Kidney glomerular epithelial cell (primary cell): Measurements from ENCODE around the gene ITSN1.
"Not testable (repeated sequence)": the region's sequence is repeated elsewhere in the genome, so short reads cannot be mapped to it uniquely, and the experiment has no call there.

ENCODE experiments used
- DNase-seq: peaks from one replicate; lab custom pipeline; 2025; lab: John Stamatoyannopoulos, UW

Gene ITSN1

GRCh38 chr21:33651965-33652680 lies 9.8 kb downstream of the ITSN1 start:
- no peak for DNase-seq

DNA sequence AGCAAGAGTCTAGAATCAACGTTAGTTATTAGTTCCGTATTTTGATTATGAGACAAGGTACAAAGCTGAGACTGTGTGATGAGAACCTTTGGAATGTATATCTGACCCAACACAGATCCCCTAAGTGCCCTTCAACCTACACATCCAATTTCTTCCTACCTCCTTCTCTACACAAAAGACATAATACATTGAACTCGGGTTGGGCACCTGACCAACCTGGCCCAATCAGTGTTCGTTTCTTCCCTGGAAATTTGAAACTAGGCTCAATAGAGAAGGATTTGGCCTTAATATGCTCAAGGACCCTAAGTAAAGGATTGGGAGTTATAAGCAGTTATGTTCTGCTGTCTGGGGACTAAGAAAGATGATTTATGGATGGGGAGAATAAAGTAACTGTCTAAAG lies 12.1 kb downstream of the ITSN1 start:
- no peak for DNase-seq

DNA sequence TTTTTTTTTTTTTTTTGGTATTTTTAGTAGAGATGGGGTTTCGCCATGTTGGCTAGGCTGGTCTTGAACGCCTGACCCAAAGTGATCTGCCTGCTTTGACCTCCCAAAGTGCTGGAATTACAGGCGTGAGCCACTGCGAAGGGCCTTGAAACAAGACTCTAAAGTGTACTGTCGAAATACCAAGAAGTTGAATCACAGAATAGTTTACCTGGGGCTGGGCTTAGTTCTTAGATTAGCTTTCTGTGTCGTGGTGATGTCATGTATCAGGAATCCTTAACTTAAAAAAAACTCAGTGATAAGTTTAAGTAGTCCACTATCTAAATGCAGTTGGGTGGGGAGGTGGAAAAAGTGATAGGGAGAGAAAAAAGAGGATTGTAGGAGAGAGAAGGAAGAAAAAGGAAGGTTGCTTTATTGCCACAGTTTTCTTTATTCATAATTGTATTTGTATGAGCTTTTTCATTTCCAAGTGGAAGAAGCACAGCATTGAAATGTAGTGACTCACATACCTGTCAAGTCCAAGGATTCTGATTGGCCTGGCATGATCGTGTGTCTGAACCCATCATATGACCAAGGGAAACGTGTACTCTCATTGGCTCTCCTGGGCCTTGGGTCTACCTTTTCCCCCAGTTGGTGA lies 13.4 kb downstream of the ITSN1 start:
- DNase-seq = peak; percentile 97

- no peak for DNase-seq
Measured at GRCh38 chr21:33657124-33657820, 15.0 kb downstream of the ITSN1 start.

DNA sequence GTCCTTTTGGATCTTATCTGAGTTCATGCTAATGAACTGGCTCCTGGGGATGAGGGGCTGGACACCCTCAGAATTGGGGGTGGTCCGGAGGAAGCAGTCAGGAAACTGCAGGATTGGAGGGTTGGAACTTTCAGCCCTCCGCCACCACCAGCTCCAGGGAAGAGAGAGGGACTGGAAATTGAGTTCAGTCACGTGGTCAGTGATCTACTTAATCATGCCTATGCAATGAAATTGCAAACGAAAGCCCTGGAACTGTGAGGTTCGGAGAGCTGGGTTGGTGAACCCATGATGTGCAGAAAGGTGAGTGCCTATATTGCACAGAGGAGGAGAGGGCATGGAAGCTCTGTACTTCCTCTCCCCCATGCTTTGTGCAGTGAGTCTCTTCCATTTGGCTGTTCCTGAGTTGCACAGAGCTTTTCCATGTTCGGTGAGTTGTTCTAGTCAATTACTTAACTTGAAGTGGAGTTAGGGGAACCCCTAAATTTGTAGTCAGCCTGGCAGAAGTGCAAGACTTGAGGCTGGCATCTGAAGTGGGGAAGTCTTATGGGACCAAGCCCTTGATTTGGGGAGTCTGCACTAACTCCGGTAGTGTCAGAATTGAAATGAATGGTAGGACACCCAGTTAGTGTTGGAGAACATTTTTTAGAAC lies 16.7 kb downstream of the ITSN1 start:
- DNase-seq = no peak

GRCh38 chr21:33659568-33659949 lies 17.3 kb downstream of the ITSN1 start:
- no peak for DNase-seq

- no peak for DNase-seq
Measured at GRCh38 chr21:33660406-33660805, 18.1 kb downstream of the ITSN1 start.

GRCh38 chr21:33661146-33661545 lies 18.8 kb downstream of the ITSN1 start:
- DNase-seq = no peak

DNA sequence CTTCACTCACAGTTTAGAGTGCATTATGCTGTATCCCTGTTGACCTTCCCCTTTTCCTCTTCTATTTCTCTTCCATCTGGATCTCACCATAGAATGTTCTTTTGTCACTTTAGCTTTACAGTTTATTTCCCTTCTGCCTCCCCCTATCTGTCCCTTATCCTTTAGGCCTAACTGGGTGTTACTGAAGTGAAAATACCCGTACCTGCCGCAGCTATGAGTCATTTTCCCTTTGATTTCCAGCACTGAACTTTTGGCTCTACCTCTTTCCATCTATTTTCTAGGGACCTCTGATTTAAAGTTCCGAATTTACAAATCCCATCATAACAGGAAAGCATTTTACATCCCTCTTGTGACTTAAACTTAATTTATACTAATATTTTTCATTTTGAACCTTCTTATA lies 19.7 kb downstream of the ITSN1 start:
- DNase-seq = no peak

GRCh38 chr21:33663241-33663640 lies 20.9 kb downstream of the ITSN1 start:
- DNase-seq = no peak

GRCh38 chr21:33664135-33664534 lies 21.8 kb downstream of the ITSN1 start:
- no peak for DNase-seq

DNA sequence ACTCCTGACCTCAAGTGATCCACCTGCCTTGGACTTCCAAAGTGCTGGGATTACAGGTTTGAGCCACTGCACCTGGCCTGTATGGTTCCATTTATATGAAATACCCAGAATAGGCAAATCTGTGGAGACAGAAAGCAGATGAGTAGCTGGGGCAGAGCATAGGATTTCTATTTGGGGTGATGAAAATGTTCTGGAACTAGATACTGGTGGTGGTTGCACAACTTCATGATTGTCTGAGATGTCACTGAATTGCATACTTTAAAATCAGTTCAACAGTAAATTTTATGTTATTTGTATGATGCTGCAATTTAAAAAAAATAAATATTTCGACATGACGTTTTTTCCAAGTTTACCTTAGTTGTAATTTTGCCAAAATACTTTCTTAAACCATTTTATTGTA lies 23.9 kb downstream of the ITSN1 start:
- DNase-seq = no peak

DNA sequence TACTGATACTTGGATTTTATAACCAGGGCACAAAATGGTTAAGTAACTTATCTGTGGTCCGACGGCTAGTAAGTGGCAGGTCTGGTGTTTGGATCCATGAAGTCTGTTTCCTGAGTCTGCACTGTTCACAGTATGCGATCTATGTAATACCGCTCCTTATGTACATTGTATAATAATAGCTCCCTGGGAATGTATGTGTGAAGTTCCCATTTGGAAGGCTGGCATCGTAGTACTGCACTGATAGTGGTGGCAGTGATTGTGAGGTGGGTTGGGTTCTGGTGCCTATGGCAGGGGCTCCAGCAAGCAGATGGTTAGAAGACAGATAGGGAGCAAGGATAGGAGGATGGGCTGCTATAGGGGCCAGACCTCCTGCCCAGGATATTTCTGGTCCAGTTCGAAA lies 25.3 kb downstream of the ITSN1 start:
- no peak for DNase-seq

GRCh38 chr21:33668180-33668579 lies 25.9 kb downstream of the ITSN1 start:
- no peak for DNase-seq

DNA sequence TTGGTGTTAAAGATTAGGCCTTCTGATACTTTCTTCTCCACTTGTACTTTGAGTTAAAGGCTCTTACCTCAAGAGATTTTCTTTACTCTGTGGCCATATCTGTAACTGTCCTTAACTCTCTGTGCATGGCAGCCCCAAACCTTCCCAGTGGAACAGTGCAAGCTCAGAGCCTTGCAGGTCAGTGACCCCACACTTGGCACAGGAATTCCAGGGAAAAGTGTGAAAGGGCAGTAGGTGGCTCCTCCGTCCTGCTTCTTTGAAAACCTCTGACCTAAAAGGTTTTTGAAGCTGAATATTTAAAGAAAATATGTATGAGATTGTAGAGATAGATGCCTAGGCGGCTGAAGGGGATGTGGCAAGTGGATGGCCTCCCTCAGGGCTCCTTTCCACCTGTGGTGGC lies 26.3 kb downstream of the ITSN1 start:
- no peak for DNase-seq

GRCh38 chr21:33670076-33670978 lies 28.0 kb downstream of the ITSN1 start:
- no peak for DNase-seq

GRCh38 chr21:33673473-33673872 lies 31.2 kb downstream of the ITSN1 start:
- DNase-seq = no peak

DNA sequence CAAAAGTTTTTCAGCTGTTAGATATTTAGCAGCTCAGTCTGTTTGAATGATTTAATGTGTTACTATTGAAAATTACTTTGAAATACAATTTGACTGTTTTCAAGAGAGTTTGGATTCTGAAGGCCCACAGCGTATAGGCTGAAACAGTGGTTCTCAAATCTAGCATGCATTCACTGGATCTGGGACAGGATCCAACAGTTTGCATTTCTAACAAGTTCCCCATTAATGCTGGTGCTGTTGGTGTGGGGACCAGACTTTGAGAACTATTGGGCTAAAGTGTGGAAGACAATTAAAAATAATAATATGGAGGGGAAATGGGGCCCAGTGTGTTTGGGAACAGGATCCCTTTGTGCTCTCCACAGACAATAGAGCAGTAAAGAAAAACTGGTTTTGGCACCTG lies 31.9 kb downstream of the ITSN1 start:
- no peak for DNase-seq

DNA sequence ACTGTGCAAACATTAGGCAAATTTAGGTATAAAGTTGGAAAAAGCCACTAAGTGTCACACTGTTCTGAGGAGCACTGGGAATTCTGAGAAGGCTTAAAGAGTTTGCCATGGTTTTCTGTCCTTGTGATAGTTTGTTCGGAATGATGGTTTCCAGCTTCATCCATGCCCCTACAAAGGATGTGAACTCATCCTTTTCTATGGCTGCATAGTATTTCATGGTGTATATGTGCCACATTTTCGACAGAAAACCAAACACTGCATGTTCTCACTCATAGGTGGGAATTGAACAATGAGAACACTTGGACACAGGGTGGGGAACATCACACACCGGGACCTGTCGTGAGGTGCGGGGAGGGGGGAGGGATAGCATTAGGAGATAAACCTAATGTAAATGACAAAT lies 34.4 kb downstream of the ITSN1 start:
- DNase-seq = not testable (repeated sequence)

DNA sequence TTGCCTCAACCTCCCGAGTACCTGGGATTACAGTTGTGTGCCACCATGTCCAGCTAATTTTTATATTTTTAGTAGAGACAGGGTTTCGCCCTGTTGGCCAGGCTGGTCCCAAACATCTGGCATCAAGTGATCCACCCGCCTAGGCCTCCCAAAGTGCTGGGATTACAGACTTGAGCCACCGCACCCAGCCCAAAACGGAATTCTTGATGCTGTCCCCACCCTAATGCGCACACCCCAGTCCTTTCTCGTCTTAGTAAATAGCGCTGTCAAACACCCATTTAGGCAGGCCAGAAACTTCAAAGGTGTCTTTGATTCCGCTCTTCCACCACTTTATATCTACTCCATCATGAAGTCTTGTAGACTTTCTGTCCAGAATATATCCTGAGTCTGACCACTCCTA lies 35.1 kb downstream of the ITSN1 start:
- no peak for DNase-seq

- no peak for DNase-seq
Measured at GRCh38 chr21:33680870-33681269, 38.6 kb downstream of the ITSN1 start.
